GM19328 (cell line): ENCODE measurements around the gene GAA.
"Not testable (repeated sequence)": the region's sequence is repeated elsewhere in the genome, so short reads cannot be mapped to it uniquely, and the experiment has no call there.

ENCODE experiments used
- ATAC-seq: cut with Tn5 transposase; IDR thresholded peaks from one replicate; pipeline ENCODE4 v1.9.1; 2021; ENCODE audit warnings: mild to moderate bottlenecking, moderate library complexity; ENCODE audit not compliant: unreplicated experiment

Gene GAA

DNA sequence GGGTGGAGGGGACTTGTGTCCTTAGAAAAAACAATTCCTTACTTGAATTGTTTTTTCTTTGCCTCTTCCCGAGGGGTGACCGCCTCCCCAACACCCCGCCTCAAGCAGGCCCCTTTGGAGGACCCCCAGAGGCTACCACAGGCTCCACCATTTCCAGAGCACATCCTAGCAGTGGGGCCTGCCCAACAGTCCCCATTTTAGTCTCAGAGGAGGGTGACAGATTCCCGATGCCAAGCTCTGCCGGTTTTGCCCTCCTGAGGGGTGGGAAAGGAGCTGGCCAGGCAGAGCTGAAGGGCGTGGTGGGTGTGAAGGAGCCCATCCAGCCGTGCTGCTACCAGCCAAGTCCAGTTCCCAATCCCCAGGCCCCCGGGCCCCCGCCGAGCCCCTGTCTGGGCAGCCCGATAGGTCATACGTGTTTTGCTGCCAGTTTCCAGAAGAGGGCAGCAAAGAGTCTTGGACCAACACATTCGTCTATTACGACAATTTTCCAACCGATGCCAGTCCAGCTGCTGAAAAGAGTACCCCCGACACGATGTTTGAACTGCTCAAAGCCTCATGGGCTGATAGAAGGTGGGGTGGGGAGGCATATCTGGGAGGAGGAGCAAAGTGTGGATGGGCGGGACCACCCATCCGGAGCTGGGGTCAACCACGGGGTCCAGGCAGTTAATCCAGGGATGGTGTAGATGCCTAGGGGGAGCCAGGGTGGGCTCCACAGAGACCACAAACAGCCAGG is 18.8 kb upstream of the GAA start:
- no peak for ATAC-seq

- ATAC-seq, result no peak
These were observed 18.2 kb upstream of the GAA start for GRCh38 chr17:80083136-80083661.

DNA sequence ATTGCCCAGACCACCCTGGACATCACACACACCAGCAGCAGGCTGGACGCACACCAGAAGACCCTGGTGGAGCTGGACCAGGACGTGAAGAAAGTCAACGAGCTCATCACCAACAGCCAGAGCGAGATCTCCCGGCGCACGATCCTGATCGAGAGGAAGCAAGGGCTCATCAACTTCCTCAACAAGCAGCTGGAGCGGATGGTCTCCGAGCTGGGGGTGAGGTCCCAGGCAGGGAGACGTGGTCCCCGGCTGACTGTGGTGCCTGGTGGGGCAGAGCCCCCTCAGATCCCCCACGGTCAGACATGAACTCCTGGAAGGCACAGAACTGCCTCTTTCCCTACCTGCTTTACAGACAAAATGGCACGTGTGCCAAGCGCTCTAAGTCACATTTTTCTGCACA is 16.6 kb upstream of the GAA start:
- ATAC-seq, result no peak

- ATAC-seq, result no peak
These were observed 15.3 kb upstream of the GAA start for GRCh38 chr17:80086081-80086480.

DNA sequence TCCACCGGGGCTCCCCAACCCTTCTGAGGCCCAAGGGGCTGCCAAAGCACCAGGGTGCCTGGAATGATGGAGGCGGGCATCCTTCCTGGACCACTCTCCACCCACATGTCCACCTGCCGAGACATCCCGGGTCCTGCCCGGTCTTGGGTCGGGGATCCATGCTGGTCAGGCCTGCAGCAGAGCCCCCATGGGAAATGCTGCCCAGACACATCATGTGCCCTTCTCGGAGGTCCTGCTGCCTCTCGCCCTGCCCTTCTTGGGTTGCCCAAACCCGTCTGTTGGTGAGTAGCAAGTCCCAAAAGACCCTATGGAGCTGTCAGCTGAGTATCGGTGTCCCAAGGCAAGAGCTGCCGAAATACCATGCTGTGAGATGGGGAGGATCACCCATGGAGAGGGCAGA is 14.8 kb upstream of the GAA start:
- ATAC-seq, result no peak

GRCh38 chr17:80087346-80088265 is 13.8 kb upstream of the GAA start:
- no peak for ATAC-seq

DNA sequence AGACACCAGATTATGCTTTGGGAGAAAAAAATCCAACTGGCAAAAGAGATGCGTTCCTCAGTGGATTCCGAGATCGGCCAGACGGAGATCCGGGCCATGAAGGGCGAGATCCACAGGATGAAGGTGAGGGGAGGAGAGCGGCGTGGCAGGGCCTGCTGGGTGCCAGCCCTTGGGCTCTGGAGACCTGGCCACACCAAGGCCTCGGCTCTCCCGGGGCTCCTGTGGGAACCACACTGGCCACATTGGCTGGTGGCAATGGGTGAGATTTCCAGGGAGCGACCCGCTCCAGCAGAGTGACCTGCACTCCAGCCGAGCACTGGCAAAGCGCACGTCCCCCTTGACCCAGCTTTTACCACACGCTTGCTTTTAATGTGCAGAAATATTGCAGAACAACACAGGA is 11.6 kb upstream of the GAA start:
- no peak for ATAC-seq

DNA sequence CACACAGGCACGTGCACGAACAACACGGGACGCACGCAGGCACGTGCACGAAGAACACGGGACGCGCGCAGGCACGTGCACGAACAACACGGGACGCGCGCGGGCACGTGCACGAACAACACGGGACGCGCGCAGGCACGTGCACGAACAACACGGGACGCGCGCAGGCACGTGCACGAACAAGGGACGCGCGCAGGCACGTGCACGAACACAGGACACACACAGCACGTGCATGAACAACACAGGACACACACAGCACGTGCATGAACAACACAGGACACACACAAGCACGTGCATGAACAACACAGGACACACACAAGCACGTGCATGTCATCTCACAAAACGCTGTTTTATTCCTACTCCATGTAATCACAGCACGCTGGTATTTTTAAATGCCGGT is 11.2 kb upstream of the GAA start:
- ATAC-seq, result not testable (repeated sequence)

DNA sequence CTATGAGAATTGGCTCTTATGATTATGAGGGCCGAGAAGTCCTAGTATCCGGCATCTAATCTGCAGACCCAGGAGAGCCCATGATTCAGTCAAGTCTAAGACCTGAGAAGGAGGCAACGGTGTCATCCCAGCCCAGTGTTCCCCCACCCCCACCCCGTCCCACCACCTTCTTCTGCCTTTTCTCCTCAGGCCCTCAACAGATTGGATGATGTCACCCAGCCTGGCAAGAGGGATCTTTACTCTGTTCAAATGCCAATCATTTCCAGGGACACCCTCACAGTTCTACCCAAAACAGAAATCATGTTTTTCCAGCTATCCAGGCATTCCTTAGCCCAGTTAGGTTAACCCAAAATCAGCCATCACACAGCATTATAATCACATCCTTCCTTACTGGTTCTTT is 10.0 kb upstream of the GAA start:
- ATAC-seq, result no peak

- ATAC-seq, result no peak
These were observed 8.4 kb upstream of the GAA start for GRCh38 chr17:80092959-80093358.

GRCh38 chr17:80095038-80095843 is 6.1 kb upstream of the GAA start:
- no peak for ATAC-seq

DNA sequence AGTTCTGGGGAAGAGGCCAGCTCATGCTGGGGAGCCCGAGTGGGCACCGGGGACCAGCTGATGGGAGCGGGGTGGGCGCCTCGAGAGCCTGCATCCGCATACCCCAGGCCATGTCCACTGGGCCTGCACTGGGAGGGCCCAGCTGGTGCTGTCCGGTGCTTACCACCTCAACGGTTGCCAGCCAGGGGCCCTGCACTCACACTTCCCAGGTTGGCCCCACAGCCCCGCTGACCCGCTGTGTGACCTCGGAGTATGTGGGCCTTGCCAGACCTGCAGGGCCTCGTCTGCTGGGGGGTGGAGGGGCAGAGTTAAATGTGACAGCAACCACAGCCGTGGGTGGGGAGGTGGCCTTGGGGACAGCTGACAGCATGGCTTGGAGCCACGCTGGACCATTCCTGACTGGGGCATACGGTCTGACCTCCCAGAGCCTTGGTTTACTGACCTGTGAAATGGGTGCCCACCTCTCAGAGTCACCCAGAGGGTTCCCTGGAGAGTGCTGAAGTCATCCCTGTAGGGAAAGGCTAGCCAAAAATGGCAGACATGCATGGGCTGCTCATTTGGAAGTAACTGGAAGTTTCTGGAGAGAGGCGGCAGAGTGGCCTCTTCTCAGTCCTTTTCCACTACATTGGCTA is 5.4 kb upstream of the GAA start:
- ATAC-seq, result no peak

DNA sequence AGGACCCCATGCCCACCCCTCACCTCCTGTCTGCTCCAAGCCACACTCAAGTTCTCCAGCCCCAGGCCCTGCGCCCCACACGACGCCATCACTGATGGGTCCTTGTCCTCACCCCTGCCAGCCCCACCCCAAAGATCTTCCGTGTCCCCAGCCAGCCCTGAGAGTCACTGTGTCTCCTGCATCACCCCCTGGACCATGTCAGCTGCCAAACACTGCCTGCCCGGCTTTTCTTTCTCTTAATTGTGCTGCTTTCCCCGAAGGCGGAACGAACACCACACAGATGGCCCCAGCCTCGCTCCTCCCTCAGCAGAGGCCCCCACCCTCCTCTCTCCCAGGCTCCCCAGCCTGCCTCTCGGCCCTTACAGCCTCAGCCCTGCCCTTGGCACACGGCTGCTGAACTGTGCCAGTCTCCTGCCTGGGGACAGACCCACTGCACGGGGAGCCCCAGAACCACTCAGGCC is 4.8 kb upstream of the GAA start:
- no peak for ATAC-seq

DNA sequence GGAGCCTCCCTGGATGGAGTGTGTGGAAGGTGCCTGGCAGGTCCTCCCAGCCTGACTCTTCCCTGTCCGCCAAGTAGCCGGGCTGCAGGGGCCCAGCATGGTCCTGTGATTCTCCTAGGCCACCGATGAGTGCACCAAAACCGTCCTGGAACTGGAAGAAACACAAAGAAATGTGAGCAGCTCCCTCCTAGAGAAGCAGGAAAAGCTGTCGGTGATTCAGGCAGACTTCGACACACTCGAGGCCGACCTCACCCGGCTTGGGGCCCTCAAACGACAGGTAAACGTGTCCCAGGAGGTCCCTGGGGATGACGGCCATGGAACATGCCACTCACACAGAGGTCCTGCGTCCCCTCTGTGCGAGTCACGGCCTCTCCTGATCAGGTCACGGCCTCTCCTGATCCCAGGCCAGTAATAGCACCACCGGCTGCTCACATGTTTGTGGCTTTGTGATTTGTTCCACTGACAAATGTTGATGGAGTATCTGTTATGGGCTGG is 4.2 kb upstream of the GAA start:
- ATAC-seq, result no peak

DNA sequence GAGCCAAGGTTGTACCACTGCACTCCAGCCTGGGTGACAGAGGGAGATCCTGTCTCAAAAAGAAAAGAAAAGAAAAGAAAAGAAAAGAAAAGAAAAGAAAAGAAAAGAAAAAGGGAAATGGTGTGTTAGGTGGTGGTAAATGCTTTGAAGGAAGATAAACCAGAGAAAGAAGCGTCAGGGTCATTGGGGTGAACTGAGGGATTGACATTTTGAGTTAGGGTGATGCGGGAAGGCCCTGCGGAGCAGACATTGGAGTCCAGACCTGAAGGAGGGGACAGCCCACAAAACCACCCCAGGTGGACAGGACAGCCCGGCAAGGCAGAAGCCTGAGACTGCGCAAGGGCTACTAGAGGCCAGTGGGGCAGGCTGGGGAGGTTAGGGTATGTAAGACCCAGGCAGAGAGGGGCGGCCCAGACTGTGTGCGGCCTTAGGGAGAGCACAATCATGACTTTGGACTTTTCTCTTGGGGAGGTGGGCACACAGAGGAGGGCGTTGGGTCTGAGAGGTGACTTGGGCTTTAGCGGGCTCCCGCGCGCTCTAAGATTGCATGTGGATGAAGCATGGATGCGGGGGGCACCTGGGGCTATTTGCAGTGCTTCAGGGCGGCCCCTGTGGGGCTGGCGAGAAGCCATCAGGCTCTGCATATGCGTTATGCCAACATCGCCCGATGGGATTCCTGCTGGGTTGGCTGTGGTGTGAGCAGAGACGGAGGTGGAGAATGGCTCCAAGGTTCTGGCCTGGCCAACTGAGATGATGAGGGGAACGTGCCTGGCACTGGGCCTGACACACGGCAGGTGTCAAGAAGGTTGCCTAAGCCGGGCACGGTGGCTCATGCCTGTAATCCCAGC is 3.3 kb upstream of the GAA start:
- no peak for ATAC-seq

DNA sequence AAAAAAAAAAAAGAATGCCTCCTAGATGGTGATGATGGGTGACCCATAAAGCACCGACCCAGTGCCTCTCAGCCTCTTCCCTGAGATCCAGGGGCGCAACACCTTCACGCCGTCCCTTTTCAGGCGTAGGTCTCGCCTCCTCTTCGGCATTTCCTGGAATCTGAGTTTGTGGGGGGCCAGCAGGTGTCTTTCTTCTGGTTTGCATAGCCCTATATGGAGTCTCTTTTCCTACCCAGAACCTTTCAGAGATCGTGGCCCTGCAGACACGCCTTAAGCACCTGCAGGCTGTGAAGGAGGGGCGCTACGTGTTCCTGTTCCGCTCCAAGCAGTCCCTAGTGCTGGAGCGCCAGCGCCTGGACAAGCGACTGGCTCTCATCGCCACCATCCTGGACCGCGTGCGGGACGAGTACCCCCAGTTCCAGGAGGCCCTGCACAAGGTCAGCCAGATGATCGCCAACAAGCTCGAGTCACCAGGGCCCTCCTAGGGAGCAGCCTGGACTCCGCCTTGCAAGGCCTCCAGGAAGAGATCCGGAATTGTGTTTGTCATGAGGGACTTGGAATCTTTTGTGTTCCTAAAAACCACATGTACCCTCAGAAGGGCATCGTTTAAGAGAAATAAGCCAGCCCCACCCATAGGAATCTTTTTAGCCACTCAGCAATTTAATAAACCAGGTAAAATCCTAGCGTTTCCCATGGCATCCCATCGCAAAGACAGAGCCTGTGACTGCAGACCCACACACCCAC is 1.9 kb upstream of the GAA start:
- ATAC-seq, result no peak

DNA sequence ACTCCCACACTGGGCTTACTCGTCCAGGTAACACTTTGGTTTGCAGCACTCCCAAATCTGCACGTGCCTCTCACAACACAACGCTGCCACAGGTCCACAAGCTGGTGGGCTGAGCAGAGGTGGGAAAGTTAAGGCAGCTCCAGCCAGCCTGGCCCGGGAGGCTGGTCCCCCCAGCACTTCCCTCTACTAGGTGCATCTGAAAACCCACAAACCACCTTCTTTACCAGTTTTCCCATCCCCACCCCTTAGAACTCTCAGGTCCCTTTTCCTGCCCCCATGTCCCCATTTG is 1.4 kb upstream of the GAA start:
- no peak for ATAC-seq

GRCh38 chr17:80101946-80102663 is 724 bp downstream of the GAA start:
- ATAC-seq, result no peak
